SH-SY5Y (cell line): Measurements from ENCODE around the gene SLC25A34.

Source experiments
- GATA2 ChIP-seq: IDR thresholded peaks from 2 replicates; pipeline ENCODE4 v1.6.1; 2011; ENCODE audit warnings: mild to moderate bottlenecking, low read depth, low read length
- GATA3 ChIP-seq: IDR thresholded peaks from 2 replicates; pipeline ENCODE4 v1.6.1; 2011; ENCODE audit warnings: low read depth, mild to moderate bottlenecking, low read length, moderate library complexity

DNA sequence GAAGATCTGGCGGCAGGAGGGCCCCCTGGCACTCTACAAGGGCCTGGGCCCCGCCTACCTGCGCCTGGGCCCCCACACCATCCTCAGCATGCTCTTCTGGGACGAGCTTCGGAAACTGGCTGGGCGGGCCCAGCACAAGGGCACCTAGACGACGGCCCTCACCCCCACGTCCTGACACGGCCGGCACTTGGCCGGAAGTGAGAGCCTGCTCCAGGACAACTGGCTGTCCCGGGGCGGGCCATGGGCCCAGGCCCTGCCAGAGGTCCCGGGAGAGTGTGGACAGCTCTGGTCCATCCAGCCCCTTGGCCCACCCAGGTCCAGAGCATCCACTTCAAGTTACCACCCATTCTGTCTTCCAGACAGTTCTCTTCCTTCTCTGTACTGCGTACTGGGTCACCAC lies 3.2 kb downstream of the SLC25A34 start:
- no peak for TF ChIP-seq GATA2
- no peak for TF ChIP-seq GATA3
